Adrenal gland (tissue), 12 donors: ENCODE measurements around the gene BICRAL. TPM values are rescaled to one million over a fixed set of nuclear protein-coding genes. Genes with fewer than 3 reads are reported as not detected.

Experiments used
- DNase-seq, 7 donors: peaks; one replicate each; pipeline ENCODE4 v3.0.0-alpha.2; 2019 to 2020
- H3K27ac ChIP-seq, 5 donors: fragments of 200-600 bp; sonication (generic) in 4 of 5; 1 replicate in 3 of 5; 2 replicates in 2 of 5; pipeline versions ENCODE4 v1.5.1 to v1.8.0; 2016 to 2020; ENCODE audit warnings: mild to moderate bottlenecking in 1 of 5
- H3K27me3 ChIP-seq: fragments of 200-600 bp; 2 replicates; pipeline ENCODE4 v1.8.0; 2021
- H3K36me3 ChIP-seq, 2 donors: fragments of 200-600 bp; replicated peaks in 1 of 2; 1 replicate in 1 of 2; 2 replicates in 1 of 2; pipeline versions ENCODE4 v1.5.1 to v1.8.0; 2018 to 2022
- H3K4me1 ChIP-seq, 2 donors: fragments of 200-600 bp; replicated peaks in 1 of 2; 1 replicate in 1 of 2; 2 replicates in 1 of 2; pipeline versions ENCODE4 v1.5.1 to v1.8.0; 2018 to 2021
- H3K4me3 ChIP-seq, 4 donors: fragments of 200-600 bp; sonication (generic) in 3 of 4; one replicate each; pipeline ENCODE4 v1.5.1; 2016 to 2018
- H3K9me3 ChIP-seq, 3 donors: fragments of 200-600 bp; sonication (generic) in 1 of 3; replicated peaks in 1 of 3; 1 replicate in 2 of 3; 2 replicates in 1 of 3; pipeline versions ENCODE4 v1.5.1 to v1.8.0; 2016 to 2021
- POLR2A ChIP-seq, 2 donors: fragments of 450-650 bp; IDR thresholded peaks; one replicate each; pipeline ENCODE4 v1.6.1; 2017; ENCODE audit warnings: antibody characterized with exemption in 2 of 2, mild to moderate bottlenecking in 2 of 2, moderate library complexity in 1 of 2
- WGBS, 4 donors: extraction: QIAGEN DNeasy Blood & Tissue Kit in 2 of 4; methylation state at CpG; one replicate each; pipeline versions ENCODE4 v1.1.5 to v1.1.7; 2013 to 2017; 5-methylcytosine and 5-hydroxymethylcytosine counted together
- intact Hi-C, 2 donors: fragments of 100-400 bp; cut with DNase I; formaldehyde crosslinking; loops; one replicate each; pipeline versions ENCODE4 v1.14.1 to v1.15.0; 2022 to 2023
- polyA plus RNA-seq, 3 donors: library from polyadenylated mRNA; stranded (reverse); fragments of 200-250 nt in 2 of 3; fragments of 350-450 nt in 1 of 3; fragmentation: Illumina TruSeq in 1 of 3; extraction: RNeasy Lipid Tissue Mini Kit (QIAGEN cat#74804) in 1 of 3; gene quantifications; one replicate each; pipeline ENCODE4 v1.2.3, GENCODE V29; 2013 to 2014
- total RNA-seq, 9 donors: library from RNA; depleted of rRNA in 4 of 9; stranded (reverse); fragments of >200 nt in 4 of 9; fragments of 120-200 nt in 1 of 9; fragmentation: NEBNext Ultra II Directional in 1 of 9; extraction: Animal tissue kit (Norgen Biotek cat#: 25700) in 1 of 9; gene quantifications; one replicate each; pipeline versions ENCODE4 v1.1.0 to v1.2.4, GENCODE V29; 2013 to 2023
- TF ChIP-seq, protein P1 (sequence below), 6 experiments: fragments of 450-650 bp in 4 of 6; fragments of 200-600 bp in 2 of 6; sonication (generic) in 1 of 6; IDR thresholded peaks; 1 replicate in 5 of 6; 2 replicates in 1 of 6; pipeline versions ENCODE4 v1.5.1 to v1.8.0; 2016 to 2021; ENCODE audit warnings: antibody characterized with exemption in 6 of 6, mild to moderate bottlenecking in 2 of 6, moderate library complexity in 1 of 6
- donor health status: healthy with polysubstance abuse.
- donor health status: Bipolar disorder and iron deficiency.
- donor health status: DM: yes; HTN: yes; CAD: no.
- donor health status: DM: no; HTN: no; CAD: no.
- donor health status: DM: no; HTN: no; CAD: no.
- donor health status: DM: yes; HTN: yes; CAD: no.

The BICRAL gene
- total and polyA plus RNA-seq, 12 donors: 2.8 to 16.1 (median 9.0) TPM

DNA sequence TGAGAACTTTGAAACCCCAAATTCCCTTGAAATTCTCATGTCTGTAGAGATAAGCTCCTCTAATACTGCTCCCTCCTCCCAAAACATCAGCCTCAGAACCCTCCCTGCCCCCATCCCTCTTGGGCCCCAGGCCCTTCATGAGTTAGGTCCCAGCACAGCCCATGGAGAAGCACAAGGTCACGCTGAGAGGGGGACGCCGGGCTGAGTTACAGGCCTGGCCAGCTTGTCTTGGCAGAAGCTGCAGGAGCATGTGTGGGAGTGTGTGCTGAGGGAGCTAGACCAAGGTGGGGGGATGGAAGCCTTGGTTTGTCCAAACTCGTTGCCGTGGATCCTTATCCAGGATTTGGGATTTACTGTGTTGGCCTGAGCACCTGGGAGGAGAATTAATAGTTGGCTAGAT is 125.5 kb downstream of the BICRAL start:
- H3K9me3 ChIP-seq: no peaks in the 10 kb centered on the region
- TF ChIP-seq, protein P1, sequence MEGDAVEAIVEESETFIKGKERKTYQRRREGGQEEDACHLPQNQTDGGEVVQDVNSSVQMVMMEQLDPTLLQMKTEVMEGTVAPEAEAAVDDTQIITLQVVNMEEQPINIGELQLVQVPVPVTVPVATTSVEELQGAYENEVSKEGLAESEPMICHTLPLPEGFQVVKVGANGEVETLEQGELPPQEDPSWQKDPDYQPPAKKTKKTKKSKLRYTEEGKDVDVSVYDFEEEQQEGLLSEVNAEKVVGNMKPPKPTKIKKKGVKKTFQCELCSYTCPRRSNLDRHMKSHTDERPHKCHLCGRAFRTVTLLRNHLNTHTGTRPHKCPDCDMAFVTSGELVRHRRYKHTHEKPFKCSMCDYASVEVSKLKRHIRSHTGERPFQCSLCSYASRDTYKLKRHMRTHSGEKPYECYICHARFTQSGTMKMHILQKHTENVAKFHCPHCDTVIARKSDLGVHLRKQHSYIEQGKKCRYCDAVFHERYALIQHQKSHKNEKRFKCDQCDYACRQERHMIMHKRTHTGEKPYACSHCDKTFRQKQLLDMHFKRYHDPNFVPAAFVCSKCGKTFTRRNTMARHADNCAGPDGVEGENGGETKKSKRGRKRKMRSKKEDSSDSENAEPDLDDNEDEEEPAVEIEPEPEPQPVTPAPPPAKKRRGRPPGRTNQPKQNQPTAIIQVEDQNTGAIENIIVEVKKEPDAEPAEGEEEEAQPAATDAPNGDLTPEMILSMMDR (IDR thresholded peaks at IDR 0.05): no peak
- TF ChIP-seq POLR2A (IDR thresholded peaks at IDR 0.05): no peak
- no peaks in the 10 kb centered on the region for H3K36me3 ChIP-seq
- intact Hi-C loops: loop anchor here (5.0 to 10.0 kb wide), 3 partner anchors 87 to 240 kb away; no protein-coding TSS in a partner anchor
- no peaks in the 10 kb centered on the region for H3K27me3 ChIP-seq
- 21 to 49% (median 42%) methylated on average over 5 of the region's 5 CpGs for WGBS, 4 donors
- H3K4me3 ChIP-seq: no peak overlapping the region
- DNase-seq: no peak
- peaks cover 6 to 7% of the 10 kb centered on the region in 2 donors for H3K4me1 ChIP-seq
- H3K27ac ChIP-seq: no peak overlapping the region

DNA sequence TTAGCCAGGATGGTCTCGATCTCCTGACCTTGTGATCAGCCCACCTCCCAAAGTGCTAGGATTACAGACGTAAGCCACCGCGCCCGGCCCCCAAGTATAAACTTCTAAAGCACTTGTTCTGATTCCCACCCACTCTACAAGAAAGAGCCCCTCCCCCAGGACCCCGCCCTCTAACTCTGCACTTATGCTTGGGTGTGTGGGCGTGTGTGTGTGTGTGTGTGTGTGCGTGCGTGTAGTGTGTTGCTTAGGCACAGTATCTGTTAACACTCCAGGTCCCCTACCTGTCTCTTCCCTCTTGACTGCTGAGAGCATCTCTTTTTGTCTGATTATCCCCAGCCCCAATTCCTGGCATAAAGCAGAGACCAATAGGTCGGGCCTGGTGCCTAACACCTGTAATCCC is 128.0 kb downstream of the BICRAL start:
- Histone ChIP-seq H3K27me3 (no peaks in the 10 kb centered on the region), H3K4me1 (peaks cover 6 to 7% of the 10 kb centered on the region in 2 donors), H3K9me3 (no peaks in the 10 kb centered on the region), H3K27ac (no peak overlapping the region), H3K36me3 (no peaks in the 10 kb centered on the region), H3K4me3 (no peak overlapping the region)
- no peak for DNase-seq
- 81 to 92% (median 86%) methylated on average over 10 of the region's 10 CpGs for WGBS, 4 donors
- intact Hi-C loops: loop anchor here (5.0 to 10.0 kb wide), 3 partner anchors 85 to 237 kb away; no protein-coding TSS in a partner anchor
- TF ChIP-seq, protein P1 (IDR thresholded peaks at IDR 0.05): no peak
- no peak for TF ChIP-seq POLR2A (IDR thresholded peaks at IDR 0.05)

DNA sequence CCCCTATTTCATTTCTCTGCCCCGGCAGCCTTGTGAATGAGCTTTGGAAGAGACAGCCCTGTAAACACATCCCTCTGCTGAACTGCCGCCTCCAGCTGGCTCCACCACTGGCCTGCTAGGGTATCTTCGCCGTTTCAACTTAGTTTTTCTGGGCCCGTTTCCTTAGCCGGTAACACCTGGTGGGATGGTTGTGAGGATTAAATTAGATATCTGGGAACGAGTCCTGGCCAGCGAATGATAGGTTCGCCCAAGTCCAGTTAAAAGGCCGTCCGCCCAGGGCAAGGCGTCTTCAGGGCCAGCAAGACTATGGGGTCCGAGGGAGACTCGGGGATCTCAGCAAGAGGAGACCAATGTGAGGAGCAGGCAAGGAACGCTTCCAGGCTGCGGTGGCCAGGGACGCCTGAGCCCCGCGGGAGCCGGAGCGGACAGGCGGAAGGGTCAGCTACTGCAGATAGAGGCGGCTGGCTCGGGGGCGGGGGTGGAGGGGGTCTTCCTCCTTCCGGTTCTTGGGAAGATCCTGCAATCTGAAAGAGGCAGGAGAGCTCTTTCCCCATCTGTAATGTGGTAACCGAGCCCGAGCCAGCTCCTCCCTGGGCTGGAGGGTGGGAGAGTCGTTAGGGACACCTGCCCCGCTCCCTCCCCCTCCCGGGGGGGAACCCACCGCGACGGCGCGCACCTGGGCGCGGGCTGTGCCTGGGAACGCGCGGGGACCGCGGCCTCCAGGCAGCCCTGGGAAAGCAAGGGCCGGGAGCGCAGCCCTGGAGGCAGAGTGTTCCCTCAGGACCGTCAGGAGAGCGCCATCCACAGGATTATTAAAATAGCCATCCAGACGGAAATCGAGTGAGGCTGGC is 129.5 kb downstream of the BICRAL start:
- no peak overlapping the region for H3K27ac ChIP-seq
- no peaks in the 10 kb centered on the region for H3K36me3 ChIP-seq
- intact Hi-C loops: no loop called here
- peak overlapping the region in 1 of 4 donors; percentile 44 for H3K4me3 ChIP-seq
- H3K27me3 ChIP-seq: no peaks in the 10 kb centered on the region
- DNase-seq: peak in 1 of 7 donors; percentile 13
- peaks cover 6 to 7% of the 10 kb centered on the region in 2 donors for H3K4me1 ChIP-seq
- WGBS, 4 donors: 16 to 32% (median 21%) methylated on average over 13 to 49 of the region's 49 CpGs
- no peaks in the 10 kb centered on the region for H3K9me3 ChIP-seq
- TF ChIP-seq, protein P1 (IDR thresholded peaks at IDR 0.05): no peak
- no peak for TF ChIP-seq POLR2A (IDR thresholded peaks at IDR 0.05)

DNA sequence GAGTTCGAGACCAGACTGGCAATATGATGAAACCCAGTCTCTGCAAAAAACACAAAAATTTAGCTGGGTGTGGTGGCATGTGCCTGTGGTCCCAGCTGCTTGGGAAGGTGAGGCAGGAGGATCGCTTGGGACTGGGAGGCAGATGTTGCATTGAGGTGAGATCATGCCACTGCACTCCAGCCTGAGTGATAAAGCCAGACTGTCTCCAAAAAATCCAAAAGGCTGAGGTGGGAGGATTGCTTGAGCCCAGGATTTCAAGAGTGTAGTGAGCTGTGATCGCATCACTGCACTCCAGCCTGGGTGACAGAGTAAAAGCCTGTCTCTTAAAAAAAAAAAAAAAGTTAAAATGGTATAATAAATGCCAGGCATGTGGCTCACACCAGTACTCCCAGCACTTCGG is 132.7 kb downstream of the BICRAL start:
- no peaks in the 10 kb centered on the region for H3K9me3 ChIP-seq
- intact Hi-C loops: no loop called here
- peaks cover 6 to 7% of the 10 kb centered on the region in 2 donors for H3K4me1 ChIP-seq
- no peak overlapping the region for H3K4me3 ChIP-seq
- no peaks in the 10 kb centered on the region for H3K36me3 ChIP-seq
- WGBS, 4 donors: 78 to 93% (median 82%) methylated on average over 4 of the region's 4 CpGs
- TF ChIP-seq POLR2A (IDR thresholded peaks at IDR 0.05): no peak
- TF ChIP-seq, protein P1 (IDR thresholded peaks at IDR 0.05): no peak
- no peak overlapping the region for H3K27ac ChIP-seq
- no peak for DNase-seq
- no peaks in the 10 kb centered on the region for H3K27me3 ChIP-seq
